ENCODE data around the gene ALAS1. TPM values are rescaled to one million over a fixed set of nuclear protein-coding genes. Genes with fewer than 3 reads are reported as not detected.

Gene ALAS1
- total and polyA plus RNA-seq, 9 of the 15 experiments (the other 6 are each of a cell fraction or from before 2014, with no cell fraction given), result 21.4 to 49.5 (median 34.4) TPM

DNA sequence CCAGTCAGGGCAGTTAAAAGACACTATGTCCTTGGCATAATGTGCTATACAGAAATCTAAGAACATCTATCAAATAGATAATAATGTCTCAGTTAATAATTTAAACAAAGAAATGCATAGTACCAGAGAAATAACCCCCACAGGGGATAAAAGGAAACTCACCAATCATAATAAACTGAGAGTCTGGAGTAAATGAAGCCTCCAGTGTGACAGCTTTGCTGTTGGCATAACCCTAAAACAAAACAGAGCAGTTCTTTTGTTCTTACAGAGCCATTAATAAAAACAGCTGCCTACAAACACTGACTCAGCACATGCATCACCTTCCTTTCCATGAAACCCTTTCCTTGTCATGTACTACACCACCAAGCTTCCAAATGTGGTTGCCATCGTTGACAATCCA, 61.1 kb downstream of the ALAS1 start (continued):
- TF ChIP-seq ID3 (CRISPR knock-in tag; IDR thresholded peaks at IDR 0.05) (no peak), ID3 (tag; IDR thresholded peaks at IDR 0.05) (no peak), HDAC6 (IDR thresholded peaks at IDR 0.05; ENCODE audit: low read depth, low read length) (no peak), HOXB6 (CRISPR knock-in tag; IDR thresholded peaks at IDR 0.05; ENCODE audit: borderline replicate concordance) (no peak), NBN (IDR thresholded peaks at IDR 0.05; ENCODE audit: low read depth) (no peak), PYGO2 (tag; IDR thresholded peaks at IDR 0.05) (no peak), FOXP1 (CRISPR knock-in tag; IDR thresholded peaks at IDR 0.05) (no peak), C11orf30 (IDR thresholded peaks at IDR 0.05; ENCODE audit: low read depth) (peak; percentile 61; the same call in 1 of the 2 replicates), NR1H2 (CRISPR knock-in tag; IDR thresholded peaks at IDR 0.05) (no peak)

DNA sequence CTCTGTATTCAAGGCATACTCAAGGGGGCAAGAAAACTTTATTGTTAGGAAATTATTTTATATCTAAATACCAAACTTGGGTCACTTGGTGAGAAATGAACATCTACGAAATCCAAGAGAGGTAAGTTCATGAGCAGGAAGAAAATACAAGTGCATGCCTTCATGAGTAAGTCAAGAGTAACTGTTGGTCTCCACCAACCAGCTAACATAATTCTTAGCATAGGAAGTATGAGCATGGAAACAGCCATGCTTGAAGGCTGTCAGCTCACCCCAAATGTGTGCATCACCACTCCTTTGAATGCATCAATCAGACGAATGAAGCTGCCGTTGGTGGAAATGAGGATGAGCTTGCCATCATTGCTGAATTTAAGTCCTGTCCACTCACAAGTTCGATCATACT, 61.5 kb downstream of the ALAS1 start:
- no peak for FAIRE-seq
- Histone ChIP-seq H3K36me3 (ENCODE audit: control insufficient read depth, insufficient read depth, low read length) (peaks cover 99% of the 10 kb centered on the region), H3K4me3 (no peak overlapping the region), H3K9me3 (replicated peaks; ENCODE audit: control insufficient read depth, insufficient read depth, low read depth, low read length) (no peaks in the 10 kb centered on the region), H4K20me1 (replicated peaks; ENCODE audit: control insufficient read depth, insufficient read depth, low read length) (no peaks in the 10 kb centered on the region), H3K4me1 (replicated peaks in 1 of 2; ENCODE audit: control insufficient read depth in 2 of 2, insufficient read depth in 2 of 2, low read length in 2 of 2) (peaks cover 0 to 19% of the 10 kb centered on the region in 2 experiments; a peak in 3 of 5 replicates), H3K27ac (ENCODE audit: extremely low read depth, low read depth, low read length) (no peak overlapping the region), H3K9me1 (ENCODE audit: control insufficient read depth, insufficient read depth, low read length) (no peaks in the 10 kb centered on the region), H3K4me2 (ENCODE audit: insufficient read depth, low read length) (no peak overlapping the region), H3K79me2 (ENCODE audit: control insufficient read depth, insufficient read depth, low read length) (peaks cover 28% of the 10 kb centered on the region; the same call in 2 of the 3 replicates), H3K9ac (ENCODE audit: insufficient read depth in 1 of 2, low read depth in 2 of 2, low read length in 2 of 2) (no peak overlapping the region), H3K27me3 (ENCODE audit: control insufficient read depth in 2 of 2, insufficient read depth in 2 of 2, low read length in 2 of 2) (no peaks in the 10 kb centered on the region), H2AFZ (ENCODE audit: low read depth, low read length) (no peak overlapping the region)
- ChIA-PET POLR2A (interaction anchor here (0.7 to 2.3 kb wide), 4 partner anchors 10 to 19 kb away, joined by 3 to 10 read pairs (median 5); partner anchors contain the start of gene PPM1M), CTCF (ENCODE audit: low intra/inter-chr PET ratio) (no interaction called here)
- no peak for ATAC-seq
- DNase-seq (ENCODE audit: extremely low read depth in 1 of 4, low spot score in 3 of 4), result no peak
- intact Hi-C loops (cut with micrococcal nuclease) (no loop called here), in situ Hi-C loops (cut with MboI) (no loop called here)
- 88% methylated on average over 4 of the region's 4 CpGs for WGBS (ENCODE audit: insufficient coverage, low coverage, missing lambda C conversion rate)
- BruUV-seq (replicated peaks), result no TSS peak
- TF ChIP-seq CBX1 (IDR thresholded peaks at IDR 0.05; ENCODE audit: low read depth), result no peak
- TF ChIP-seq, protein P1, sequence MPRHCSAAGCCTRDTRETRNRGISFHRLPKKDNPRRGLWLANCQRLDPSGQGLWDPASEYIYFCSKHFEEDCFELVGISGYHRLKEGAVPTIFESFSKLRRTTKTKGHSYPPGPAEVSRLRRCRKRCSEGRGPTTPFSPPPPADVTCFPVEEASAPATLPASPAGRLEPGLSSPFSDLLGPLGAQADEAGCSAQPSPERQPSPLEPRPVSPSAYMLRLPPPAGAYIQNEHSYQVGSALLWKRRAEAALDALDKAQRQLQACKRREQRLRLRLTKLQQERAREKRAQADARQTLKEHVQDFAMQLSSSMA (CRISPR knock-in tag; IDR thresholded peaks at IDR 0.05), result no peak
- no peak for TF ChIP-seq ZNF766 (CRISPR knock-in tag; conservative IDR thresholded peaks at IDR 0.05)
- no peak for TF ChIP-seq CEBPB (tag; IDR thresholded peaks at IDR 0.05)
- TF ChIP-seq NELFE (IDR thresholded peaks at IDR 0.05; ENCODE audit: insufficient read depth, insufficient read length), result no peak
- TF ChIP-seq CAMTA2 (CRISPR knock-in tag; conservative IDR thresholded peaks at IDR 0.05), result no peak

Measured in K562 (cell line).